ENCODE results near the gene CMYA5.

DNA sequence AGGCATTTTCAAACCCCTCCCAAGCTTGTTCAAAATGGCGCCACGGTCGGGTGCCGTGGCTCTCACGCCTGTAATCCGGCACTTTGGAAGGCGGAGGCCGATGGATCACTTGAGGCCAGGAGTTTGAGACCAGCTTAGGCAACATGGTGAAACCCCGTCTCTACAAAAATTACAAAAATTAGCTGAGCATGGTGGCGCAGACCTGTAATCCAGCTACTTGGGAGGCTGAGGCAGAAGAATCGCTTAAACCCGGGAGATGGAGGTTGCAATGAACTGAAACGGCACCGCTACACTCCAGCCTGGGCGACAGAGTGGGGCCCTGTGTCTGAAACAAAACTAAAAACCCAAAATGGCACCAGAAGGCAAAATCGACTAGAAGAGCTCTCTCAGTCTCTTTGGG is 159.4 kb downstream of the CMYA5 start:
- TF ChIP-seq POLR2A (IDR thresholded peaks at IDR 0.05; ENCODE audit: low read depth, low read length), result no peak
- TF ChIP-seq TAF1 (IDR thresholded peaks at IDR 0.05; ENCODE audit: low read depth, low read length), result no peak
- no peak for TF ChIP-seq POLR2AphosphoS5 (IDR thresholded peaks at IDR 0.05; ENCODE audit: low read depth, low read length)
